Measurements from ENCODE around the gene LCN10. TPM values are rescaled to one million over a fixed set of nuclear protein-coding genes. Genes with fewer than 3 reads are reported as not detected.

LCN10 gene
- total RNA-seq = 1 to 10 TPM in 1 of 2 donors, under 1 TPM in 1; 0.91 to 1.1 TPM
- 0.07 TPM for polyA plus RNA-seq (2013, experiment 1 of 2)
- 0.17 TPM for polyA plus RNA-seq (2013, experiment 2 of 2)
- long read RNA-seq, experiment 1 = 0 reads
- long read RNA-seq, experiment 2, partial matches to known transcripts = 0 of 1 reads
- long read RNA-seq, experiment 2, other reads (novel, unspliced or antisense) = 0 of 1 reads
- long read RNA-seq, experiment 3, partial matches to known transcripts = 0 of 2 reads
- long read RNA-seq, experiment 3, other reads (novel, unspliced or antisense) = 0 of 2 reads
- long read RNA-seq, experiment 4, transcript LCN10-201 (4 exons, 1,780 nt) = major isoform, 5 of 8 reads
- long read RNA-seq, experiment 4, partial matches to known transcripts = 0 of 8 reads
- long read RNA-seq, experiment 4, other reads (novel, unspliced or antisense) = 1 of 8 reads

- H3K27ac Mint-ChIP-seq = no peak within 1 kb of the TSS
- no peaks in the 10 kb centered on the region for H3K27me3 ChIP-seq (ENCODE audit: control insufficient read depth, insufficient read depth, low read length, poor library complexity, severe bottlenecking)
- no peaks in the 10 kb centered on the region for H3K36me3 Mint-ChIP-seq (ENCODE audit: low read depth)
- TF ChIP-seq CTCF (conservative IDR thresholded peaks at IDR 0.05) = peak; percentile 87
- peaks cover 7% of the 10 kb centered on the region for H3K27me3 Mint-ChIP-seq (ENCODE audit: insufficient read depth)
- H3K9ac ChIP-seq (ENCODE audit: extremely low read depth, low read length, poor library complexity, severe bottlenecking) = no peak within 1 kb of the TSS
- H3K4me3 Mint-ChIP-seq = no peak within 1 kb of the TSS
- no peak within 1 kb of the TSS for H3K27ac ChIP-seq (ENCODE audit: low read depth, low read length)
- H3K36me3 ChIP-seq (ENCODE audit: control insufficient read depth, insufficient read depth, low read length) = no peaks in the 10 kb centered on the region
- DNase-seq = peak; percentile 91
- no peaks in the 10 kb centered on the region for H3K9me3 ChIP-seq (ENCODE audit: control insufficient read depth, low read length)
- H3K4me3 ChIP-seq (ENCODE audit: low read length) = no peak within 1 kb of the TSS
- no peaks in the 10 kb centered on the region for H3K4me1 ChIP-seq (ENCODE audit: control insufficient read depth, insufficient read depth, low read length)
- peaks cover 3% of the 10 kb centered on the region for H3K9me3 Mint-ChIP-seq
- WGBS, 2 experiments (ENCODE audit: insufficient coverage in 1 of 2, insufficient read length in 1 of 2) = 75 to 81% methylated on average over 12 to 22 of the region's 25 CpGs
- H3K4me1 Mint-ChIP-seq = no peaks in the 10 kb centered on the region
These were observed at the start of gene LCN10 for GRCh38 chr9:136742591-136743391. LCN10 (minus strand) TSS chr9:136742940; CDS start chr9:136742903, 37 bp downstream.

- no peaks in the 10 kb centered on the region for H3K27me3 Mint-ChIP-seq (ENCODE audit: insufficient read depth)
- H3K27ac Mint-ChIP-seq = peak overlapping the region; percentile 97
- Histone ChIP-seq H3K4me1 (ENCODE audit: control insufficient read depth, insufficient read depth, low read length) (peaks cover 28% of the 10 kb centered on the region), H3K36me3 (ENCODE audit: control insufficient read depth, insufficient read depth, low read length) (peaks cover 23% of the 10 kb centered on the region), H3K27me3 (ENCODE audit: control insufficient read depth, insufficient read depth, low read length, poor library complexity, severe bottlenecking) (no peaks in the 10 kb centered on the region), H3K9ac (ENCODE audit: extremely low read depth, low read length, poor library complexity, severe bottlenecking) (peak overlapping the region; percentile 91), H3K27ac (ENCODE audit: low read depth, low read length) (no peak overlapping the region), H3K4me3 (ENCODE audit: low read length) (peak overlapping the region; percentile 87), H3K9me3 (ENCODE audit: control insufficient read depth, low read length) (no peaks in the 10 kb centered on the region)
- peak; percentile 96 for DNase-seq
- H3K4me3 Mint-ChIP-seq = peak overlapping the region; percentile 88
- peaks cover 17% of the 10 kb centered on the region for H3K36me3 Mint-ChIP-seq (ENCODE audit: low read depth)
- peaks cover 51% of the 10 kb centered on the region for H3K4me1 Mint-ChIP-seq
- H3K9me3 Mint-ChIP-seq = no peaks in the 10 kb centered on the region
- TF ChIP-seq CTCF (conservative IDR thresholded peaks at IDR 0.05) = peak; percentile 100
- WGBS, 2 experiments (ENCODE audit: insufficient coverage in 1 of 2, insufficient read length in 1 of 2) = 16% methylated on average over 19 to 29 of the region's 29 CpGs
These were observed 49.0 kb upstream of the LCN10 start for GRCh38 chr9:136791516-136792276.
